Activated T-helper 17 cell treated with anti-CD3 and anti-CD28 coated beads, Interleukin-2, amount 50 U/mL, for 72 hours (primary cell): ENCODE results near the gene ATP2A2. TPM values are rescaled to one million over a fixed set of nuclear protein-coding genes. Genes with fewer than 3 reads are reported as not detected.

Experiments used
- ATAC-seq: fragments of 150-1000 bp; cut with Tn5 transposase; replicated peaks from 2 replicates; pipeline ENCODE4 v1.10.0; 2021; ENCODE audit warnings: mild to moderate bottlenecking, moderate library complexity
- H3K27ac Mint-ChIP-seq: one replicate; pipeline ENCODE4 v1.8.0; 2022; ENCODE audit warnings: mixed read lengths
- H3K27me3 Mint-ChIP-seq: one replicate; pipeline ENCODE4 v1.8.0; 2022; ENCODE audit warnings: mixed read lengths
- H3K36me3 Mint-ChIP-seq: one replicate; pipeline ENCODE4 v1.8.0; 2022; ENCODE audit warnings: low read depth, mild to moderate bottlenecking, mixed read lengths
- H3K4me1 Mint-ChIP-seq: one replicate; pipeline ENCODE4 v1.8.0; 2022; ENCODE audit warnings: mixed read lengths
- H3K4me3 Mint-ChIP-seq: one replicate; pipeline ENCODE4 v1.8.0; 2022; ENCODE audit warnings: mild to moderate bottlenecking, mixed read lengths
- H3K9me3 Mint-ChIP-seq: one replicate; pipeline ENCODE4 v1.8.0; 2022; ENCODE audit warnings: mixed read lengths
- total RNA-seq, 2 donors: library from RNA; stranded (reverse); gene quantifications; one replicate each; pipeline ENCODE4 v1.2.3, GENCODE V29; 2022

The ATP2A2 gene
- 100 to 1,000 TPM; 135 to 261 TPM for total RNA-seq

DNA sequence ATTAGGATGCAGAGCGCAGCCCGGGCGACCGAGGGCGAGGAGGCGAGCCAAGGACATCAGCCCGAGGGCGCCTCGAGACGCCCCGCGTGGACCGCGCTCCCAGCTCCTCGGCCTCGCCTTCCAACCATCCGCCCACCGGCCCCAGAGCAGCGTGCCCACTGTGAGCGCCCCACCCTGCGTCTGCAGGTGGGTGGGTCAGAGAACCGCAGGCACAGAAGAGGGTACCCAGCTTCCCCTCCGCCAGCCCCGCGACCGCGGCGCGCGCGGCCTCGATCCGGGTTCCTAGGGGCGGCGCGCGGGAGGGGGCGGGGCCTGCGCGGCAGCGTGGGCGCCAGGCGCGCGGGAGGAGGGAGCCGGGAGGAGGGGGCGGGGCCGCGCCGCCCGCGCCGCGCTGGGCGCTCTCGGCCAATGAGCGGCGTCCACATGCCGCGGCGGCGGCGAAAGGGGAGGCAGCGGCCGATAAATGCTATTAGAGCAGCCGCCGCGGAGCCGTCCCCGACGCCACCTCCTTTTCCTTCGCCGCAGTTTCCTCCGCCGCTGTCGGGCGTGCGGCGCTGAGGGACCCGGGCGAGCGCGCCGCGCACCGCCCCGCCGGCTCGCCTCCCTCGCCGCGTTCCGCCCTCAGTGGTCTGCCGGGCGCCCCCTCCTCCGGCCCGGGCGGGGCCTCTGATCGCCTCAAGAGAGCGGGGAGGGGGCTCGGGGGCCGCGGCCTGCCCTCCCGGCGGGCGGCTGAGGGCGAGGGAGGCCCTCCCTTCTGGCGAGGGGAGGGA is at the start of gene ATP2A2:
Gene ATP2A2, plus strand, starts transcription at position 469 of the 770 bp plus-strand sequence. CDS start 543 bp downstream, outside the sequence.
- Mint-ChIP-seq H3K27ac (peak within 1 kb of the TSS; percentile 91), H3K4me1 (peaks cover 28% of the 10 kb centered on the region), H3K36me3 (peaks cover 42% of the 10 kb centered on the region), H3K27me3 (no peaks in the 10 kb centered on the region), H3K9me3 (no peaks in the 10 kb centered on the region), H3K4me3 (peak within 1 kb of the TSS; percentile 67)
- peak; percentile 85 for ATAC-seq

DNA sequence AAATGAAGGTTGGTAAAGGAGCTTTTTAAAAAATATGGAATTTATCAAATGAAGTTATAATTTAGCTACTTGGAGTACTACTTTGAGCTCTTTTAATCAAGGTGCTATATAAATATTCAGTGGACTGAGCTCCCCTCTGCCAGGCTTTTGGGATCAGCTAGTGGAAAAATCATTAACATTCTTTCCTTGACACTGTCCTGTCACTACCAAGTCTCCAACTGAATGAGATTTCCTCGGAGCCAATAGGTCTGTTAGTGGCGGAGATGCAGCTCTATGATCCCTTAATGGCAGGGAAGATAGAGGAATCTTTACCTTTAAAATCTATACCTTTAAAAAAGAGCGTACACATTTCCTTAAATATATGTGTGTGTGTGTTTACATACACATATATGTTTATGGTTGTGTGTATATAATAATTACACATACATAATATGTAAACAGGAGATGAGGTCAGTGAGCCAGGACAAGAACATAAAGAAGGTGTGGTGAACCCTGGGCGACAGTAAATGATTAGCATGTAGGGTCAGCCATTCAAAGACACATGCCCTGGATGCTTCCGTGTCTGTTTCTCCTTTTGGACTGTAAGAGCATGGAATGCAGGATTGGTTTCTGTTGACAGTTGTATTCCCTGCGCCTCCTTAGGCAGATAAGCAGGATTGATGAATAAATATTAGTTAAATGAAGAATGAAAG is 47.7 kb upstream of the ATP2A2 start:
- Mint-ChIP-seq H3K4me1 (no peaks in the 10 kb centered on the region), H3K27me3 (no peaks in the 10 kb centered on the region), H3K9me3 (no peaks in the 10 kb centered on the region), H3K27ac (no peak overlapping the region), H3K4me3 (no peak overlapping the region), H3K36me3 (no peaks in the 10 kb centered on the region)
- ATAC-seq = no peak

DNA sequence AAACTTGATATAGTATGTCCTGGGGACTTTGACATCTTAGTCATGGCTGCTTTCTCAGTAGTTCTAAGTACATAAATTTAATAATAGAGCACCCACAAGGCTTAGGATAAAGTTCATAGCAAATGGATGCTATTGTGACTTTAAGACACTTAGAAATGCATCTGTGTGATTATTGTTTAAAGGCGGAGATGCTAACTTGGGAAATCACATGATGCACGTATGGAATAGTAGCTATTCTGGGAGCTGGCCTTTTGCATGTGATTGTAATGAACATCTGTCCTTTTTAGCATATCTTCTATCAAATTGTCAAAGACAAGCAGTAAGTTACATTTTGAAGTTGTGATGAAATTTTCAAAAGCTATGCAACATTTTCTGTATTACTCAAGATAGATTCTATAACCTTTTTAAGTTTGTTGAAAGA is 46.7 kb upstream of the ATP2A2 start:
- Mint-ChIP-seq H3K27ac (no peak overlapping the region), H3K4me1 (no peaks in the 10 kb centered on the region), H3K36me3 (no peaks in the 10 kb centered on the region), H3K27me3 (no peaks in the 10 kb centered on the region), H3K9me3 (no peaks in the 10 kb centered on the region), H3K4me3 (no peak overlapping the region)
- ATAC-seq = no peak

DNA sequence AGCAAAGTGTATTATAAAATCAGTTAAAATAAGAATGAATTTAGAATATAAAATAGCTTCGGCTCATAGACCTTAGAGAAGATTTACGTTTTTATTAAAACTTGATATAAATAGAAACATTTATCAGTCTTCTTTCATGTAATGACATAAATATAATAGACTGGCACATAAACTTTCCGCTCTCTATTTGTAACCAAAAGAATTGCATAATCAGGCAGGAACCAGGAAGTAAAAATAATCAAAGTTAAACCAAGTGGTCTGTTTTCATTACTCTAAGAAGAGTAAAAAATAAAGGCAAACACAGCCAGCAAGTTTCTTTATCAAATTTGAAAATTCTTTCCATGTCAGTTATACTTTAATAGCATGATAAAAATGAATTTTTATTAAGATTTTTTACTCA is 46.3 kb upstream of the ATP2A2 start:
- Mint-ChIP-seq H3K27ac (no peak overlapping the region), H3K4me1 (no peaks in the 10 kb centered on the region), H3K9me3 (no peaks in the 10 kb centered on the region), H3K36me3 (no peaks in the 10 kb centered on the region), H3K27me3 (no peaks in the 10 kb centered on the region), H3K4me3 (no peak overlapping the region)
- ATAC-seq = no peak

DNA sequence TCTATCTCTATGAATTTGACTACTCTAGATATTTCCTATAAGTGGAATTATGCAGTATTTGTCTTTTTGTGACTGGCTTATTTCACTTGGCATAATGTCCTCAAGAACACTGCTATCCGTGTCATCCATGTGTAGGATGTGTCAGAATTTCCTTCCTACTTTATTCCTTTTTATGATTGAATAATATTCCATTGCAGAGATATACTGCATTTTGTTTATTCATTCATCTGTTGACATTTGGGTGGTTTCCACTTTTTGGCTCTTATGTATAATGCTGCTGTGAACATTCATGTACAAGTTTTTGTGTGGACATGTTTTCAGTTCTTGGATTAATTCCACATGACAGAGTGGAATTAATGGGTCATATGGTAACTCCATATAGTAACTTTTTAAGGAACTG is 45.7 kb upstream of the ATP2A2 start:
- H3K27ac Mint-ChIP-seq = no peak overlapping the region
- no peaks in the 10 kb centered on the region for H3K27me3 Mint-ChIP-seq
- no peaks in the 10 kb centered on the region for H3K36me3 Mint-ChIP-seq
- no peak overlapping the region for H3K4me3 Mint-ChIP-seq
- H3K4me1 Mint-ChIP-seq = no peaks in the 10 kb centered on the region
- no peak for ATAC-seq
- H3K9me3 Mint-ChIP-seq = no peaks in the 10 kb centered on the region

DNA sequence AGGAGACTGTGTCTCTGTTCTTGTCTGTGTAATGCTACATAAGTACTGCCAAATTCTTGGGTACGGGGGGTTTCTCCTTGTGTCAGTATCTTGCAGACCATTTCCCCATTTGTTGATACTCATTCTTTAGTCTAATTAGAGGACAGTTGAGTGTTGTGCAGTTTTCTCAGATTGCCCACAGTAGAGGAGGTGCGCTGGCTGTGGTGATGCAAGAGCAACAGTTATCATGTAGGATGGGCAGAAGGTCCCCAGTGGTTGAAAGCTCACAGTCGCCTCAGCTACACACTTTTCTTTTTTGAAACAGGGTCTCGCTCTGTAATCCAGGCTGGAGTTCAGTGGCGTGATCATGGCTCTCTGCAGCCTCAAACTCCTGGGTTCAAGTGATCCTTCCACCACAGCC is 37.8 kb upstream of the ATP2A2 start:
- no peak overlapping the region for H3K27ac Mint-ChIP-seq
- no peaks in the 10 kb centered on the region for H3K27me3 Mint-ChIP-seq
- H3K36me3 Mint-ChIP-seq = no peaks in the 10 kb centered on the region

DNA sequence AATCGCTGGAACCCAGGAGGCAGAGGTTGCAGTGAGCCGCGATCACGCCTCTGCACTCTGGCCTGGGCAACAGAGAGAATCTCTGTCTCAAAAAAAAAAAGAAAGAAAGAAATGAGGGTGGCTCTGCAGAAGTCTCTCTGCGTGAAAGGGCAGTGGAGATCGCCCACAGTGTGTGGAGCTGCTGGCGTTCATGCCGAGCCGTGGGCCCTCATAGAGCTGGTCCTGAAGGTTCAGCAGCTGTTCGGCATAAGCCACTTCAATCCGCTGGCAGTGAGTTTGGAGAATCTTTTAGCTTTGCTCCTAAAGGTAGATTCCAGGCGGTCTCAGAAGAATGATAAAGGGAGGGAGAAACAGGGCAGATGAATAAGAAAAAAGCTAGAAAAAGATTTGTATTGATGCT is 36.7 kb upstream of the ATP2A2 start:
- Mint-ChIP-seq H3K4me3 (no peak overlapping the region), H3K27me3 (no peaks in the 10 kb centered on the region)

More for the DNA sequence above, 37.8 kb upstream of the ATP2A2 start:
- H3K4me3 Mint-ChIP-seq = no peak overlapping the region
- no peaks in the 10 kb centered on the region for H3K9me3 Mint-ChIP-seq
- no peak for ATAC-seq
- H3K4me1 Mint-ChIP-seq = no peaks in the 10 kb centered on the region

DNA sequence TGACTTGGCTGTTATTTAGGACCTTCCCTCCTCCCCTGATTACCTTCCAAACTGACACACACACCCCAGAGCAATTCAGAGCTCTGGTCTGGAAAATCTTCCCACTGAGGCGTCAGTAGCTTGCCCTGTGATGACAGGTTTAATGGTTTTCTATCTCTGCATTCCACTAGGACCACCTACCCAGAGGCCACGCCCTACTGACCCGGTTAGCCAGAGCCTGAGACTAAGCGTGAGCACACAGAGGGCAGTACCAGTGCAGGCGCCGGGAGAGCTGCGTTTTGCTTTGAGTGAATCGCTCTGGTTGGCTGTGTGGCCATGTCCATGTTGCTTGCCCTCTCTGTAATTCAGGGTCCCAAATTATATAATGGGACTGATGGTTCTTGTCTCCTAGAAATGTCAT is 36.2 kb upstream of the ATP2A2 start:
- no peak for ATAC-seq
- Mint-ChIP-seq H3K36me3 (no peaks in the 10 kb centered on the region), H3K4me3 (no peak overlapping the region), H3K4me1 (no peaks in the 10 kb centered on the region), H3K27ac (no peak overlapping the region), H3K9me3 (no peaks in the 10 kb centered on the region), H3K27me3 (no peaks in the 10 kb centered on the region)

More for the DNA sequence above, 36.7 kb upstream of the ATP2A2 start:
- no peak overlapping the region for H3K27ac Mint-ChIP-seq
- ATAC-seq = no peak
- no peaks in the 10 kb centered on the region for H3K9me3 Mint-ChIP-seq
- no peaks in the 10 kb centered on the region for H3K36me3 Mint-ChIP-seq
- H3K4me1 Mint-ChIP-seq = no peaks in the 10 kb centered on the region

DNA sequence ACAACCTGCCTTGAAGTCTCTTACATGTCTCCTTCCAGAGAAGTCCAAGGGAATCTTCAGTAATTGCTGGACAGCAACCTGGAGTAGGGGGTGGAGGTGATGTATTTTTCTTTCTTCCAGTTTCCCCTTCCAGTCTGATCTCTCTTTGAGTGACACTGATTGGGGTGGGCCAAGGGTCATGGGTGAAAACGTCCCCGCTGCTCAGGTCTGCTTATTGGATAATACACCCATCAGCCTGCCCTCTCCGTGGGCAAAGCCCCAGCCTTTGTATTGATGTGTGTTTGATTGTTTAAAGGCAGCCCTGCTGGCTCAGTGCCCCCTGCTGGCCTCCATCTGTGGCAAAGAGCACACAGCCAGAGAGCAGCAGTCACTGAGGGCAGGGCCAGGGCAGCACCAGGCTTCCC is 35.7 kb upstream of the ATP2A2 start:
- Mint-ChIP-seq H3K27me3 (no peaks in the 10 kb centered on the region), H3K36me3 (no peaks in the 10 kb centered on the region), H3K4me1 (no peaks in the 10 kb centered on the region), H3K27ac (peak overlapping the region; percentile 23), H3K4me3 (no peak overlapping the region), H3K9me3 (no peaks in the 10 kb centered on the region)
- ATAC-seq = peak; percentile 90

DNA sequence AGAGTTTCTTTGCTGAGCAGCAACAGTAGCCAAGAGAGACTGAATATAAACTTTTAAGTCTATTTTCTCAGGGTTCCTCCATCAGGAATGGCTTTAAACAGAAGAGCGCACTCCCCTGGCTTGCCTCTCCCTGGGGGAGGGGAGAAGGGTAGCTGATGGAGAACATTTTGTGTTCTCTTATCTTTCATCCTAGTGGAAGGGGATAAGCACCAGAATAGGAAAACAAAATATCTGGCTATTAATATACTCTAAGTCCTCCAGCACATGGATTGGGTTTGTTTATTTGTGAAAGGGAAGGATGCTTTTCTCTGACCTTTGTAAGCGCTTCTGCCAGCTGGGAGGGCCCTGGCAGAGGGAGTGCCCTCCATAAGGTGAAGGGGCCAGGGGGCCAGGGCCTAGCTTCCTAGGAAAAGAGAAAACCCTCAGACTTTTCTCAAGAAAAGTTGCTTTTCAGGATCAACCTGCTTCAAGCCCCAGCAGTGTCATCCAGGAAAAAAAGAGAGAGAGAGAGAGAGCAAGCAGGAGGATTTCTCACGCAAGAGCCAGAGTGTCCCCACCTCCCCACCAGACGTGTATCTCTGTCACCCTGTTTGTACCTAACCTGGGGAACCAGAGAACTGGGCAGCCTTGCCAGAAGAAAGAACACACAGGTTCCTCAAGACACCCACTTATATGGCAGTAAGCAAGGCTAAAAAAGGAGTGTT is 34.3 kb upstream of the ATP2A2 start:
- H3K9me3 Mint-ChIP-seq = no peaks in the 10 kb centered on the region
- no peaks in the 10 kb centered on the region for H3K36me3 Mint-ChIP-seq
- no peak for ATAC-seq
- H3K4me3 Mint-ChIP-seq = no peak overlapping the region
- no peaks in the 10 kb centered on the region for H3K4me1 Mint-ChIP-seq
- no peaks in the 10 kb centered on the region for H3K27me3 Mint-ChIP-seq
- H3K27ac Mint-ChIP-seq = peak overlapping the region; percentile 63

DNA sequence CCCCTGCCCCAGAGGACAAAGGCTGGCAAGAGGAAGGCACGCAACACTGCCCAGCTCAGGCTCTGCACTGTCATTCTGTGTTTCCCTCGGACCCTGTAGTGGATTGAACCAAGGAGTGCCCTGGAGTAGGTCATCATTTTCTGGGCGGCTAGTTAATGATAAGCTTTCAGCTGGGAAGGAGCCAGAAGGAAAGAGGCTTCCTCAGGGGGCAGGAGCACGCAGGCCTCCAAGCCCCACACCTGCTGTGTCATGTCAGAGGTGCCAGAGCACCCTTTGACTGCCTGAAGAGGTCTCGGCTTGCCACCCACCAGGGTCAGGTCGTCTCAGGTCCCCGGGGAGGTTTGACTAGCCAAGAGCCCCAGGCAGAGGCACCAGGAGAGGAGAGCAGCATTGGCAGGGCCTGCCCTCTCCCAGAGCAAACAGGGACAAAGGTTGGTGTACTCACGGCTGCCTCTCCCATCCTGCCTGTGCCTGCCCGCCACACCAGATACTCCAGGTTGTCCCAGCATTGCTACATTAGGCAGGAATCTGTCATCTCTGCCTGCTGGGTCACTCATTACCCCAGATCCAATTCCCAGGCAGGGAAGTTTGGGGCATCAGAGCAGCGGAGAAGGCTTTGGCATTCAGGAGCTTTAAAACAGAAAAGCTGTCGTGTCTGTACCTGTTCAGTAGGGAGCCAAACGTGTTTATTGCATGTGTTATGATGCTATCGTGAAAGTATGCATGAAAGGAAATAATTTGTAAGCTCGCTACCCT is 33.5 kb upstream of the ATP2A2 start:
- no peak overlapping the region for H3K27ac Mint-ChIP-seq
- no peaks in the 10 kb centered on the region for H3K4me1 Mint-ChIP-seq
- no peaks in the 10 kb centered on the region for H3K27me3 Mint-ChIP-seq
- no peak overlapping the region for H3K4me3 Mint-ChIP-seq
- no peaks in the 10 kb centered on the region for H3K9me3 Mint-ChIP-seq
- no peak for ATAC-seq
- H3K36me3 Mint-ChIP-seq = no peaks in the 10 kb centered on the region

DNA sequence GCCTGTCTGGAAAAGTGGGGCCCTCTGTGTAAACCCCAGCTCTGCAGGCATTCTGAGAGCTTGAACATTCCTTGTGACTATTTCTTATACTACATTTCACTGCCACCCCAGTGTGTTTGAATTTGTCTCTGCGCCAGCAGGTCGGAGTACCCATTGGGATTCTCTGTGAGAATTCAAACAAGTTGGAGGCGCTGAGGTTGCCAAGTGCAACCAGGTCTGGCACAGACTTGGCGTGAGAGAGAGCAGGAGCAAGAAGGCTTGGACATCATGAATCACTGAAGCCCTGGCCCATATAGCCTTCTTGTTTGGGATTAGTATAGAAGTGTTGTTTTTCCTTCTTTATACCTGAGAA is 33.0 kb upstream of the ATP2A2 start:
- H3K27me3 Mint-ChIP-seq = no peaks in the 10 kb centered on the region
- no peak overlapping the region for H3K4me3 Mint-ChIP-seq
- no peaks in the 10 kb centered on the region for H3K4me1 Mint-ChIP-seq
- H3K27ac Mint-ChIP-seq = no peak overlapping the region
- H3K9me3 Mint-ChIP-seq = no peaks in the 10 kb centered on the region
- no peak for ATAC-seq
- H3K36me3 Mint-ChIP-seq = no peaks in the 10 kb centered on the region

DNA sequence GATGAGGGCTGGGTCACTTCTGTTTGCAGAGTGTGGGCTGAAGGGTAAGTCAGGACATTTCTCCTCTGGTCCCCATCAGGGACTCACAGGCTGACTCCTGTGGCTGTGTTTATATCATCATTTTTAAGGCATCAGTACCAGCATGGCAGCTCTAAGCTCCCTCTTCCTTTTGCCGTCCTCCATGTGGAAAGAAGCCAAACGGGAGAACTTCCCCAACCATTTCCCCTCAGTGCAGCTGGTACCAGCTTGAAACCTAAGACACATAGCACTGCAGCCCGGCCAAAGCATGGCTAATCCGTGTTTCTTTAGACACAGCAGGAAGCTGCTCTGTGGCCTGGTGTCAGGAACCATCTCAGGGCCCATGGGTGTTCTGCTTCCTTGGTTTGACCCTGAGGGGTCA is 31.9 kb upstream of the ATP2A2 start:
- H3K4me1 Mint-ChIP-seq = no peaks in the 10 kb centered on the region
- no peaks in the 10 kb centered on the region for H3K9me3 Mint-ChIP-seq
- H3K4me3 Mint-ChIP-seq = no peak overlapping the region

DNA sequence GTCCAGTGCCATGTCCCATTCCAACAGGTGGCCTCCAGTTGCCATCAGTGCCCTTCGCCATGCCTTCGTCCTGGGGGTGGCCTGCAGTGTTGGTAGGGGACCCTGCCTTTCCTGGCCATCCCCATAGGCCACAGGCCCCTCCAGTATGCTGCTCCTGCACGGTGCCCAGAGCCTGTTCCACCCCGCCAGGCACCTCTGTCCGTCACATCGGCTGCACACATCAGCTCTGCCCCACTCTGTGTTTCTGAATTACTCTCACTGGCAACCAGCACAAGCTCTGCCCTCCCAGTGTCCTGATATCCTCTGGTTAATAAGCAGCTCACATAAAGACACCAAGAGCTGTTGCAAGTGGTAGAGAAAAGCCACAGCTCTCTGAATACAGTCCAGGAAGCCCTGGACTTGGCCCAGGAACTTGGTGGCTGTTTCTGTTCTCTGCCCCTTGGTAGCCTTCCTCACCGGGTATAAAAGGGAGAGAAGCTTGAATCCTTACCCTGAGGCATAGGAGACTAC is 31.3 kb upstream of the ATP2A2 start:
- no peak for ATAC-seq
- H3K36me3 Mint-ChIP-seq = no peaks in the 10 kb centered on the region
- no peaks in the 10 kb centered on the region for H3K9me3 Mint-ChIP-seq
- no peaks in the 10 kb centered on the region for H3K27me3 Mint-ChIP-seq
- no peak overlapping the region for H3K4me3 Mint-ChIP-seq
- H3K4me1 Mint-ChIP-seq = no peaks in the 10 kb centered on the region
- no peak overlapping the region for H3K27ac Mint-ChIP-seq

More for the DNA sequence above, 31.9 kb upstream of the ATP2A2 start:
- no peaks in the 10 kb centered on the region for H3K36me3 Mint-ChIP-seq
- H3K27ac Mint-ChIP-seq = peak overlapping the region; percentile 41
- no peaks in the 10 kb centered on the region for H3K27me3 Mint-ChIP-seq
- no peak for ATAC-seq
